ENCODE results near the gene ZWILCH.

- TF ChIP-seq GATA2 (IDR thresholded peaks at IDR 0.05; ENCODE audit: low read depth, low read length) = no peak
- no peak for TF ChIP-seq GATA3 (IDR thresholded peaks at IDR 0.05; ENCODE audit: low read depth, low read length)
Measured at GRCh38 chr15:66488525-66488924, 16.6 kb upstream of the ZWILCH start.
